ENCODE results near the gene STK10. TPM values are rescaled to one million over a fixed set of nuclear protein-coding genes. Genes with fewer than 3 reads are reported as not detected.
"Not testable (repeated sequence)": the region's sequence is repeated elsewhere in the genome, so short reads cannot be mapped to it uniquely, and the experiment has no call there.

The STK10 gene
- total RNA-seq, 3 donors from 2014 or later = 22.7 to 36.3 (median 29.9) TPM

DNA sequence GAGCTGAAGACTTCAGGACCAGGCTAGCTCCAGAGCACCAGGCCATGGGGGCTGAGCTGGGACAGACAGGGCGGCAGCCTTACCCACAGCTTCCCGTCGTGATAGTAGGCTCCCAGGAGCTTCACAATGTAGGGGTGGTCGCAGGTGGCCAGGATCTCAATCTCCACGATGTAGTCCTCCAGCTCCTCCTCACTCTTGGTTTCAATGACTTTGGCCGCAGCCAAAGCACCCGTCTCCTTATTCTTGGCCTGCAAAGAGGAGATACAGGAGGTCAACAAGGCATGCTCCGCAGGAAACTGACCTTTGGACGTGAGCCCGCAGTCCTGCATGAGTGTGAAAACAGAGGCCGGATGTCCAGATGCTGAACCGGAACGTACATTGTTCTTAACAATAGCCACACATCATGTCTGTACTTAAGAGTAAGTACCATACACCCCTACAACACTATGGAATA lies 31.5 kb downstream of the STK10 start:
- H3K4me1 ChIP-seq (ENCODE audit: low read depth) = no peaks in the 10 kb centered on the region
- no peak overlapping the region for H3K4me3 ChIP-seq
- DNase-seq (no peak), ATAC-seq (no peak)
- no peaks in the 10 kb centered on the region for H3K36me3 ChIP-seq (ENCODE audit: low read depth)
- no peaks in the 10 kb centered on the region for H3K9me3 ChIP-seq
- intact Hi-C loops (cut with DNase I, micrococcal nuclease) = no loop called here
- TF ChIP-seq, protein P1, sequence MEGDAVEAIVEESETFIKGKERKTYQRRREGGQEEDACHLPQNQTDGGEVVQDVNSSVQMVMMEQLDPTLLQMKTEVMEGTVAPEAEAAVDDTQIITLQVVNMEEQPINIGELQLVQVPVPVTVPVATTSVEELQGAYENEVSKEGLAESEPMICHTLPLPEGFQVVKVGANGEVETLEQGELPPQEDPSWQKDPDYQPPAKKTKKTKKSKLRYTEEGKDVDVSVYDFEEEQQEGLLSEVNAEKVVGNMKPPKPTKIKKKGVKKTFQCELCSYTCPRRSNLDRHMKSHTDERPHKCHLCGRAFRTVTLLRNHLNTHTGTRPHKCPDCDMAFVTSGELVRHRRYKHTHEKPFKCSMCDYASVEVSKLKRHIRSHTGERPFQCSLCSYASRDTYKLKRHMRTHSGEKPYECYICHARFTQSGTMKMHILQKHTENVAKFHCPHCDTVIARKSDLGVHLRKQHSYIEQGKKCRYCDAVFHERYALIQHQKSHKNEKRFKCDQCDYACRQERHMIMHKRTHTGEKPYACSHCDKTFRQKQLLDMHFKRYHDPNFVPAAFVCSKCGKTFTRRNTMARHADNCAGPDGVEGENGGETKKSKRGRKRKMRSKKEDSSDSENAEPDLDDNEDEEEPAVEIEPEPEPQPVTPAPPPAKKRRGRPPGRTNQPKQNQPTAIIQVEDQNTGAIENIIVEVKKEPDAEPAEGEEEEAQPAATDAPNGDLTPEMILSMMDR (IDR thresholded peaks at IDR 0.05) = no peak

DNA sequence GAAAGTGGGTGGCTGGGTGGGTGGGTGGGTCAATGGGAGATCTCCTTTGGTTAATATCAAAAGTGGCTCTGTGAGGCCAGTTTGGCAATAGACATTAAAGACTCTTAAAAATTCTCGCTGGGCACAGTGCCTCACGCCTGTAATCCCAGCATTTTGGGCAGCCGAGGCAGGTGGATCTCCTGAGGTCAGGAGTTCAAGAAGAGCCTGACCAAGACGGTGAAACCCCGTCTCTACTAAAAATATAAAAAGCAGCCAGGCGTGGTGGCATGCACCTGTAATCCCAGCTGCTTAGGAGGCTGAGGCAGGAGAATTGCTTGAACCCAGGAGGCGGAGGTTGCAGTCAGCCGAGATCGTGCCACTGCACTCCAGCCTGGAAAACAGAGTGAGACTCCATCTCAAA lies 32.9 kb downstream of the STK10 start:
- H3K4me3 ChIP-seq; ATAC-seq; DNase-seq; H3K9me3 ChIP-seq; H3K4me1 ChIP-seq (ENCODE audit: low read depth); H3K36me3 ChIP-seq (ENCODE audit: low read depth); intact Hi-C loops (cut with DNase I, micrococcal nuclease): not testable (repeated sequence)

GRCh38 chr5:172153695-172154094 lies 34.3 kb downstream of the STK10 start:
- no peaks in the 10 kb centered on the region for H3K9me3 ChIP-seq
- H3K36me3 ChIP-seq (ENCODE audit: low read depth) = no peaks in the 10 kb centered on the region
- TF ChIP-seq, protein P1 (IDR thresholded peaks at IDR 0.05) = no peak
- intact Hi-C loops (cut with DNase I, micrococcal nuclease) = no loop called here
- DNase-seq = no peak
- no peak overlapping the region for H3K4me3 ChIP-seq
- H3K4me1 ChIP-seq (ENCODE audit: low read depth) = no peaks in the 10 kb centered on the region
- ATAC-seq = no peak

- ATAC-seq (no peak), DNase-seq (no peak)
- Histone ChIP-seq H3K9me3 (no peaks in the 10 kb centered on the region), H3K4me3 (no peak overlapping the region), H3K36me3 (ENCODE audit: low read depth) (no peaks in the 10 kb centered on the region), H3K4me1 (ENCODE audit: low read depth) (no peaks in the 10 kb centered on the region)
- intact Hi-C loops (cut with DNase I, micrococcal nuclease) = no loop called here
- TF ChIP-seq, protein P1 (IDR thresholded peaks at IDR 0.05) = no peak
Measured at GRCh38 chr5:172151661-172152210, 36.3 kb downstream of the STK10 start.

DNA sequence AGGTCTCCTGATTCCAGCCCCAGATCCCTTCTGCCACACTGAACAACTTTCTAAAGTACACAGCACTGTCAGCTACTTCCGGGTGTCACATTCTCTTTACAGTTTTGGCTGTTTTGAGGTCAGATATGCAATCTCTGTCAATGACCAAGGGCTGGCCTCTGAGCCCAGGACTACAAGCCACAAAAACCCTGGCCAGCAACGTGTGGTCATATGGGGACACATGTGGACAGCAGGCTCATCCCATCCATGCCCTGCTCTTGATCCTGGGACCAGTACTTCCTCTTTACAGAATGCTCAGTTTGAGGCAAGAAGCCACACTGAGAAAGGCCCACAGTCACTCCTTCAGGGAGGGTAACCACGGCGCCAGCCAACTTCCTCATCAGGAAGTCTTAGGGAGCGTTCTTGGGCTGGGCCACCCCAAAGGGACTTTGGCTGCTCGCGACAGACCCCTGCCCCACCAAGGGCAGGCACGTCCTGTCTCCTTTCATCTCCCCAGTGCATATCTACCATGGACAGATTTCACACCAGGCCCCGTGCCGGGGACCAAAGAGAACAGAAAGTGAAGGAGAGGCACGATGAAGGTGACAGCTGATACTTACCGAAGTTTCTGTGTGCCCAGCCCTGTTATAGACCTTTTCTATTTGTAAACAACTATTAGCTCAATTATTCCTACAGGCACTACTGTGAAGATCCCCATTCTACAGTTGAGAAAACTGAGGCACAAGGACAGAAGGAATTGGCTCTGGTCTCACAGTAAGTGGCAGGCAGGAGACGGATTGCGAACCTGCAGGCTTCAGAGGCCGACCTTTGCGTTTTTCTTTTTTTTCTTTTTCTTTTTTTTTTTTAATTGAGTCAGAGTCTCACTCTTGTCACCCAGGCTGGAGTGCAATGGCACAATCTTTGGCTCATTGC lies 37.3 kb downstream of the STK10 start:
- TF ChIP-seq, protein P1 (IDR thresholded peaks at IDR 0.05) = no peak
- Histone ChIP-seq H3K9me3 (no peaks in the 10 kb centered on the region), H3K36me3 (ENCODE audit: low read depth) (no peaks in the 10 kb centered on the region), H3K4me3 (no peak overlapping the region), H3K4me1 (ENCODE audit: low read depth) (no peaks in the 10 kb centered on the region)
- intact Hi-C loops (cut with DNase I, micrococcal nuclease) = no loop called here
- ATAC-seq = peak; percentile 41
- DNase-seq = peak; percentile 37 to 80 (median 50)

DNA sequence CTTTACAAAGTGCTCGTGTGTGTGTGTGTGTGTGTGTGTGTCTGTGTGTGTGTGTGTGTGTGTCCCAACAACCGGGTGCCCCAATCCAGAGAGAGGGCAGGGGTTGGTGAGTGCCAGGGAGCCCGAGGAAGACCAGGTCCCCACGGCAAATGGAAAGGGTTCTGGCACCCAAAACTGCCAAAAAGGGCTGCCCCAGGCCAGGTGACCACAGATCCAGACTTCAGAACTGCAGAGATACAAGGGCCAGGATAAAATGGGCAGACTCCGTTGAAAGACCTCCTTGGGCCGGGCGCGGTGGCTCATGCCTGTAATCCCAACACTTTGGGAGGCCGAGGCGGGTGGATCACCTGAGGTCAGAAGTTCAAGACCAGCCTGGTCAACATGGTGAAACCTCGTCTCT lies 38.5 kb downstream of the STK10 start:
- H3K4me1 ChIP-seq (ENCODE audit: low read depth); H3K4me3 ChIP-seq; ATAC-seq; H3K9me3 ChIP-seq; H3K36me3 ChIP-seq (ENCODE audit: low read depth); DNase-seq; intact Hi-C loops (cut with DNase I, micrococcal nuclease): not testable (repeated sequence)

Data from mucosa of descending colon (tissue), 3 donors.